Stimulated activated CD8-positive, alpha-beta memory T cell treated with anti-CD3 and anti-CD28 coated beads, Interleukin-12 subunit alpha, Interleukin-12 subunit beta, amount 100 ng/mL, for 4 hours (primary cell): ENCODE measurements around the gene CLEC7A.

Source experiments
- DNase-seq: peaks from one replicate; pipeline ENCODE4 v3.0.0-alpha.2; 2020; ENCODE audit warnings: low read depth

CLEC7A gene

GRCh38 chr12:10140001-10140400 lies 10.0 kb upstream of the CLEC7A start:
- no peak for DNase-seq

- no peak for DNase-seq
Observed at GRCh38 chr12:10136637-10137205, 6.7 kb upstream of the CLEC7A start.

- DNase-seq: no peak
Observed at GRCh38 chr12:10135126-10135525, 5.1 kb upstream of the CLEC7A start.

GRCh38 chr12:10132850-10133370 lies 2.9 kb upstream of the CLEC7A start:
- DNase-seq: no peak

- DNase-seq: no peak
Observed at GRCh38 chr12:10131111-10131690, 1.2 kb upstream of the CLEC7A start.

GRCh38 chr12:10128687-10129086 lies 1.3 kb downstream of the CLEC7A start:
- DNase-seq: no peak

GRCh38 chr12:10126413-10126812 lies 3.6 kb downstream of the CLEC7A start:
- no peak for DNase-seq

GRCh38 chr12:10122689-10123088 lies 7.3 kb downstream of the CLEC7A start:
- DNase-seq: no peak

GRCh38 chr12:10121278-10121677 lies 8.7 kb downstream of the CLEC7A start:
- DNase-seq: no peak

- DNase-seq: no peak
Observed at GRCh38 chr12:10119066-10119465, 10.9 kb downstream of the CLEC7A start.

- DNase-seq: no peak
Observed at GRCh38 chr12:10115890-10116289, 14.1 kb downstream of the CLEC7A start.

GRCh38 chr12:10115311-10115710 lies 14.7 kb downstream of the CLEC7A start:
- DNase-seq: no peak

GRCh38 chr12:10113920-10114319 lies 16.1 kb downstream of the CLEC7A start:
- no peak for DNase-seq

- DNase-seq: no peak
Observed at GRCh38 chr12:10113075-10113474, 16.9 kb downstream of the CLEC7A start.

- DNase-seq: no peak
Observed at GRCh38 chr12:10111451-10111850, 18.5 kb downstream of the CLEC7A start.

GRCh38 chr12:10110256-10110844 lies 19.6 kb downstream of the CLEC7A start:
- no peak for DNase-seq

- no peak for DNase-seq
Observed at GRCh38 chr12:10102322-10102721, 27.7 kb downstream of the CLEC7A start.

GRCh38 chr12:10101648-10102220 lies 28.3 kb downstream of the CLEC7A start:
- DNase-seq: no peak

GRCh38 chr12:10101042-10101579 lies 28.9 kb downstream of the CLEC7A start:
- DNase-seq: no peak

GRCh38 chr12:10098791-10099190 lies 31.2 kb downstream of the CLEC7A start, which contains the start of gene CLEC1A:
Gene CLEC1A (minus strand): TSS chr12:10098985. CDS start chr12:10098922, 63 bp downstream.
- DNase-seq: no peak

GRCh38 chr12:10097521-10097920 lies 32.5 kb downstream of the CLEC7A start:
- DNase-seq: no peak

GRCh38 chr12:10095971-10096370 lies 34.0 kb downstream of the CLEC7A start:
- DNase-seq: no peak
